A549 (cell line): Measurements from ENCODE around the gene RUNX2.

Source experiments
- CBX2 ChIP-seq: fragments of 200-600 bp; sonication (generic); IDR thresholded peaks from 2 replicates; pipeline ENCODE4 v1.6.1; 2016; ENCODE audit warnings: low read depth, mild to moderate bottlenecking, borderline replicate concordance
- CHD2 ChIP-seq: fragments of 150-350 bp; IDR thresholded peaks from 2 replicates; pipeline ENCODE4 v1.6.1; 2014; ENCODE audit warnings: low read length; ENCODE audit not compliant: partially characterized antibody
- CTCF ChIP-seq: fragments of >200 bp; sonication (Bioruptor Twin); formaldehyde crosslinking; IDR thresholded peaks from 3 replicates; pipeline ENCODE4 v1.5.1; 2016
- E2F6 ChIP-seq: IDR thresholded peaks from 2 replicates; pipeline ENCODE4 v1.6.1; 2012; ENCODE audit warnings: low read depth, borderline replicate concordance
- ELK1 ChIP-seq: fragments of 150-350 bp; IDR thresholded peaks from 2 replicates; pipeline ENCODE4 v1.6.1; 2014; ENCODE audit warnings: low read depth, mild to moderate bottlenecking, low read length
- EP300 ChIP-seq, 2 experiments: fragments of >200 bp; sonication (Bioruptor Twin); formaldehyde crosslinking; IDR thresholded peaks; 2 replicates in 1 of 2; 3 replicates in 1 of 2; pipeline ENCODE4 v1.6.1; 2016 to 2017
- HMGXB4 ChIP-seq: fragments of 250-450 bp; sonication (Bioruptor Pico); IDR thresholded peaks from 2 replicates; pipeline ENCODE4 v1.5.0; 2021; ENCODE audit warnings: mild to moderate bottlenecking, moderate library complexity, borderline replicate concordance
- JUNB ChIP-seq: fragments of >200 bp; sonication (Bioruptor Twin); formaldehyde crosslinking; IDR thresholded peaks from 2 replicates; pipeline ENCODE4 v1.6.1; 2016
- POLR2A ChIP-seq: IDR thresholded peaks from 2 replicates; pipeline ENCODE4 v1.6.1; 2012; ENCODE audit warnings: mild to moderate bottlenecking, low read length
- RCOR1 ChIP-seq: fragments of 150-350 bp; IDR thresholded peaks from 2 replicates; pipeline ENCODE4 v1.6.1; 2014; ENCODE audit warnings: antibody characterized with exemption, low read length, low read depth
- REST ChIP-seq: fragments of 200-600 bp; sonication (generic); IDR thresholded peaks from 2 replicates; pipeline ENCODE4 v1.6.1; 2016; ENCODE audit warnings: antibody characterized with exemption, mild to moderate bottlenecking, moderate library complexity
- SMC3 ChIP-seq: fragments of >200 bp; sonication (Bioruptor Twin); formaldehyde crosslinking; IDR thresholded peaks from 3 replicates; pipeline ENCODE4 v1.6.1; 2018; ENCODE audit warnings: inconsistent platforms
- ZNF302 ChIP-seq: fragments of 250-450 bp; sonication (Bioruptor Pico); IDR thresholded peaks from 2 replicates; pipeline ENCODE4 v1.9.0; 2021; ENCODE audit warnings: inconsistent platforms, mild to moderate bottlenecking, moderate library complexity

GRCh38 chr6:45652416-45652815 lies 324.3 kb downstream of the RUNX2 start:
- TF ChIP-seq CTCF: no peak
- no peak for TF ChIP-seq POLR2A
- TF ChIP-seq EP300 (IDR thresholded peaks at IDR 0.05): no peak
- TF ChIP-seq HMGXB4 (CRISPR knock-in tag): no peak
- TF ChIP-seq SMC3: no peak
- TF ChIP-seq CHD2: no peak
- no peak for TF ChIP-seq CBX2
- no peak for TF ChIP-seq E2F6
- TF ChIP-seq ZNF302 (CRISPR knock-in tag): no peak
- no peak for TF ChIP-seq JUNB
- no peak for TF ChIP-seq RCOR1
- TF ChIP-seq REST: no peak
- no peak for TF ChIP-seq ELK1
